OCI-LY1 (cell line): Measurements from ENCODE around the gene KIAA1755.

Experiments used
- EZH2 ChIP-seq: fragments of 200-600 bp; sonication (generic), shearing (Covaris generic); IDR thresholded peaks from 2 replicates; pipeline ENCODE4 v1.8.0; 2017; ENCODE audit warnings: borderline replicate concordance, mixed run types, mild to moderate bottlenecking, antibody characterized with exemption, low read length, moderate library complexity, mixed read lengths
- TF ChIP-seq, protein P1 (sequence below): fragments of 200-600 bp; sonication (generic), shearing (Covaris generic); IDR thresholded peaks from 2 replicates; pipeline ENCODE4 v1.5.1; 2017; ENCODE audit warnings: mild to moderate bottlenecking, antibody characterized with exemption, low read length, moderate library complexity, mixed read lengths

DNA sequence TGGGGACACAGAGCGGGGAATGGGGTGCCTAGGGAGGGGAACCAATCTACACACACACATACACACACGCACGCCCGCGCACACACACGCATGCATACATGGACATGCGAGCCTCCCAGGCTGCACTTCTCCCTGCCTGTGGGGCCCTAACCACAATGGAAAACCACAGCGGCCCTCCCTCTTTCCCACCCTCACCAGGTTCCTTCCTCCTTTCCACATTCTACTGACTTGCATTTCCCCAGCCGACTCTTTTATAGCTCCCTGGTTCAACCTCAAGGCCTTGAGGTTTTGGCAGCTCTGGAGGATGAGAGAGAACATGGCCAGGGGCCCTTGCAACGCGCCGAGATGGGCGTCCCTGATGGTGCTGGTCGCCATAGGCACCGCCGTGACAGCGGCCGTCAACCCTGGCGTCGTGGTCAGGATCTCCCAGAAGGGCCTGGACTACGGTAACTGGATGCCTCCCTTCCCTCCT lies 43.4 kb upstream of the KIAA1755 start, which contains the start of gene BPI:
- TF ChIP-seq, protein P1, sequence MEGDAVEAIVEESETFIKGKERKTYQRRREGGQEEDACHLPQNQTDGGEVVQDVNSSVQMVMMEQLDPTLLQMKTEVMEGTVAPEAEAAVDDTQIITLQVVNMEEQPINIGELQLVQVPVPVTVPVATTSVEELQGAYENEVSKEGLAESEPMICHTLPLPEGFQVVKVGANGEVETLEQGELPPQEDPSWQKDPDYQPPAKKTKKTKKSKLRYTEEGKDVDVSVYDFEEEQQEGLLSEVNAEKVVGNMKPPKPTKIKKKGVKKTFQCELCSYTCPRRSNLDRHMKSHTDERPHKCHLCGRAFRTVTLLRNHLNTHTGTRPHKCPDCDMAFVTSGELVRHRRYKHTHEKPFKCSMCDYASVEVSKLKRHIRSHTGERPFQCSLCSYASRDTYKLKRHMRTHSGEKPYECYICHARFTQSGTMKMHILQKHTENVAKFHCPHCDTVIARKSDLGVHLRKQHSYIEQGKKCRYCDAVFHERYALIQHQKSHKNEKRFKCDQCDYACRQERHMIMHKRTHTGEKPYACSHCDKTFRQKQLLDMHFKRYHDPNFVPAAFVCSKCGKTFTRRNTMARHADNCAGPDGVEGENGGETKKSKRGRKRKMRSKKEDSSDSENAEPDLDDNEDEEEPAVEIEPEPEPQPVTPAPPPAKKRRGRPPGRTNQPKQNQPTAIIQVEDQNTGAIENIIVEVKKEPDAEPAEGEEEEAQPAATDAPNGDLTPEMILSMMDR: no peak
- TF ChIP-seq EZH2: no peak
